ENCODE data around the gene ATF2.
"Not testable (repeated sequence)": the region's sequence is repeated elsewhere in the genome, so short reads cannot be mapped to it uniquely, and the experiment has no call there.

The ATF2 gene

DNA sequence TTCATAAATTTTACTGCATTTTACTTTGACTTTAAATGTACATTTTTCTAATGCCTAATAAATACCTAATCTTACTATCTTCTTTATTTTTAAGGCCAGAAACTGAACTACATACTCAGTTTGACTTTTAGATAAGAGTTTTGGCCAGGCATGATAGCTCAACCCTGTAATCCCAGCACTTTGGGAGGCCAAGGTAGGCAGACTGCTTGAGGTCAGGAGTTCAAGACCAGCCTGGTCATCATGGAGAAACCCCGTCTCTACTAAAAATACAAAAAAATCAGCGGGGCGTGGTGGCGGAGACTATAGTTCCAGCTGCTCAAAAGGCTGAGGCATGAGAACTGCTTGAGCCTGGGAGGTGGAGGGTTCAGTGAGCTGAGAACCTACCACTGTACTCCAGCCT is 9.1 kb downstream of the ATF2 start:
- no peak for DNase-seq

DNA sequence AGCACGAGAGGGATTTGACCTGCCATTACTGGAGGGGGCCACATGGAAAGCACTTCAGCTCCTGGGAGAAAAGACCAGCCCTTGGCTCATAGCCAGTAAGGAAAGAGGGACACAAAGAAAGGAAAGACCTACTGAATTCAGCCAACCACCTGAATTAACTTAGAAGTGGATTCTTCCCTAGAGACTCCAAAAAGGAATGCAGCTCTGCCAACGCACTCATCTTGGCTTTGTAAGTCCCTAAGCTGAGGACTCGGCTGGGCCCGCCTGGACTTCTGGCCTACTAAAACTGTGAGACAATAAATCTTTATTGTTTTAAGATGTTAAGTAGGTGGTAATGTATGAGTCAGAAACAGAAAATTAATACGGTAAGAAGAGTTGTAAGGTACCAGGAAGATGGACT is 11.5 kb downstream of the ATF2 start:
- DNase-seq: no peak

DNA sequence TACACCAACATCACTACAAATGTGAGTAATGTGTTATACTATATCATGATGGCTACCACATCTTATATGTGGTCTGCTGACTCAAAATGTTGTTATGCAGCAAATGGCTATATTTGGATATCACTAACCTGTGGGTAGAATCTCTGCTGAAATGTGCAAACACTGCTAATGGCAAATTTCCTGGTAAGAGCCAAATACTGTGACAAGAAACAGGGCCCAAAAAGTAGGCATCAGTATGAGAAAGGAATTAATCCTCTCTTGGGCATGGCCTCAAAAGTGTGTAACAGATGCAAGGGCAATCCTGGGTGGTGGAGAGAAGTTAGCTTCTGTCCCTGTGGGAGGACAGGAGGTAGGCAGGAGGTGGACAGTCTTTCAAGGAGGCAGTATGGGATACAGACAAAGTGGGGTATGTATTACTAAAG is 13.3 kb downstream of the ATF2 start:
- peak; percentile 69 for DNase-seq

DNA sequence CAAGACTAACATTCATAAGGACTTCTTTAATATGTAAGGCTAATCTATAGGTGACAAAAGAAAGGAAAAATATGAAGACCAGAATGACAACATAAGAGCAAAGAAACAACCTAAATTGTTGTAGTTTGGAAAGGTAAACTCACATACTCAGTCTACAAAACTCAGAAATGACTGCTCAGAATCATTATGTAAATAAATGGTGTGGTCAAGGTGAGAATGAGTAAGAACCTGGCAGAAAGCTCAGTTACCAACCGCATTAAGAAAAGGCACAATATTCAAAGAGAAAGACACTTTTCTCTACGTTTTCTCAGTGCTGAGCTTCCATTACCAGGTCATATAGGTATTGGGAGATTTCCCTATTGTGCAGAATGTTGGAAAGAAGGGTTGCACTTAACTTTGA is 15.8 kb downstream of the ATF2 start:
- DNase-seq: no peak

DNA sequence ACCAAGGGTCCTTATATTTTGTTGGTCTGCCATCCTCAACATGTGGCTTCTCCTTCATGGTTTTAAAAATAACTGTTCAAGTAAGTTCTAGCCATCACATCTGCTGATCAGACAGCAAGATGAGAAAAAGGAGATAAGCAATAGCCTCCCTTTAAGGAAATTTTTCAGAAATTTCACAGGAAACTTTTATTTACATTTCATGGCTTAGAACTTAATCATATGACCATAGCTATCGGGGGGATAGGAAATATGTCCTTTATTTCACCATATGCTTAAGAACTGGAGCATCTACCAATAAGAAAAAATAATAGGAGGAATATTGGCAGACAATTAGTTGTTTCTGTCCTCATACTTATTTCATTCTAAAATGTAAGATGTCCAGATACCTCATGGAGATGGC is 16.2 kb downstream of the ATF2 start:
- no peak for DNase-seq

DNA sequence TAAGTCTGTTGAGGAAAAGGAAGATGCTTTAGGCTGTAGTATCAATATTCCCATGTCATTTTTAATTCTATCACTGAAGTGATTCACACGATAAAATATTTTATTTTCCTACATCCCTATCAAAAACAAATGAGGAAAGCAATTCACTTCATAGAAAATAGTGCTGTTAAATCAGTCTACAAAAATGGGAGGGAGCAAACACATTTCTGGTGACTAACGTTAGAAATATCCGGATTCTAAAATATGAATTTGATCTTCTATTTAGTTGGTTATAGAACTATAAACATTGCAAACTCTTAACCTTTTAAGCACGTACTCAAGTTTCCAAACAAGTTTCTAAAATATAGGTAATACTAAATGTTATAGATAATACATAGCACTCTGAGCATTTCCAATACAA is 20.8 kb downstream of the ATF2 start:
- DNase-seq: no peak

DNA sequence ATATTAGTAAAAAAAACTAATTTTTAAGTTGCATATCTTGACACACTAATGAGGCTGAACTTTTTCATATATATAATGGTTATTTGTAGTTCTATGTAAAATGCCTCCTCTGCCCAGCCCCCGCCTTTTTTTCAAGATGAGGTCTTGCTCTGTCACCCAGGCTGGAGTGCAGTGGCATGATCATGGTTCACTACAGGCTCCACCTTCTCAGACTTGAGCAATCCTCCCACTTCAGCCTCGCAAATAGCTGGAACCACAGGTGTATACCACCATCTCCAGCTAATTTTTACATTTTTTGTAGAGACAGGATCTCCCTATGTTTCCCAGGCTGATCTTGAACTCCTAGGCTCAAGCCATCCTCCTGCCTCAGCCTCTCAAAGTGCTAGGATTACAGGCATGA is 24.3 kb downstream of the ATF2 start:
- DNase-seq: no peak

DNA sequence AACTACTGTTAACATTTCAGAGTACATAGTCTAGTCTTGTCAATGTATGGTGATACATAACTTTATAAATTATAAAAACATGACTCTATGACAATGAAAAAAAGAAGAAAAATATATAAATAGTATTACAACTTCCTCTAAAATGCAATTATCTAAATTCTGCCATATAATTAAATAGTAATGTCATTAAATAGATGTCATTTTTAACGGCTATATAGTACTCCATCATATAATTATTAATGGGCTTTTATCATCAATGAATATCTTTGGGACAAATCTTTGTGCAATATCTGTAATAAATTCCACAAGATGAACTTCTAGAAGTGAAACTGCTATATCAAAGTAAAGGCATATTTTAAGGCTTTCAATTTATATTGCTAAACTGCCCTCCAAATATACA is 24.8 kb downstream of the ATF2 start:
- DNase-seq: no peak

DNA sequence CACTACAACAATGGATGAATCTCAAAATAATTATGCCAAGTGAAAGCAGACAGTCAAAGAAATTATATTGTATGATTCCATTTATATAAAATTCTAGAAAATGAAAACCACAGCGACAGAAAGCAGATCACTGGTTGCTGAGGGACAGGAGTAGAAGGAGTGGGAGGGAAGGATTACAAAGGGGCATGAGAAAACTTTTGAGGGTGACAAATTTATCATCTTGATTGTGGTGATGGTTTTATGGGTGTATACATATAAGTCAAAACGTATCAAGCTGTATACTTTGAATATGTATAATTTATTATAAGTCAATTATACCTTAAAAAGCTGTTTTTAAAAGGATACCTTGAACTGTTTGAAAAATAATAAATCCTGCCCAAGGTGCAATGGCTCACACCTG is 27.7 kb downstream of the ATF2 start:
- no peak for DNase-seq

DNA sequence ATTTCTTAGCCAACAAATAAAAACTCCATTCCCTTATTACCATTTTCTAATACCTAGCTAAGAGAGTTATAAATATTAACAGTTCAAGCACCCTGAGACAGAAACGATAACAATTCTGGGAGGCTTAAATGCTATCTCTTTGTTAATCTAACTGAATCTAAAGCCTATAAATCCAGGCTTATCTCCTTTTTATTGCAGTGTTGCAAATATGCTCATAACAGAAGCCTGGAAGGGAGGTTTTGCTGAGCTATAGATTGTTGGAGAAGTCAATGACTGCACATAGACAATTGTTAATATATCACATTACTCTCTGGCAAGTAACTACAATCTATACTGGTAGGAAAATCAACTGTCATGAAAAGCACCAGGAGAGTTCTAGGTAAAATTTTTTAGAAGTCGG is 30.2 kb downstream of the ATF2 start:
- no peak for DNase-seq

DNA sequence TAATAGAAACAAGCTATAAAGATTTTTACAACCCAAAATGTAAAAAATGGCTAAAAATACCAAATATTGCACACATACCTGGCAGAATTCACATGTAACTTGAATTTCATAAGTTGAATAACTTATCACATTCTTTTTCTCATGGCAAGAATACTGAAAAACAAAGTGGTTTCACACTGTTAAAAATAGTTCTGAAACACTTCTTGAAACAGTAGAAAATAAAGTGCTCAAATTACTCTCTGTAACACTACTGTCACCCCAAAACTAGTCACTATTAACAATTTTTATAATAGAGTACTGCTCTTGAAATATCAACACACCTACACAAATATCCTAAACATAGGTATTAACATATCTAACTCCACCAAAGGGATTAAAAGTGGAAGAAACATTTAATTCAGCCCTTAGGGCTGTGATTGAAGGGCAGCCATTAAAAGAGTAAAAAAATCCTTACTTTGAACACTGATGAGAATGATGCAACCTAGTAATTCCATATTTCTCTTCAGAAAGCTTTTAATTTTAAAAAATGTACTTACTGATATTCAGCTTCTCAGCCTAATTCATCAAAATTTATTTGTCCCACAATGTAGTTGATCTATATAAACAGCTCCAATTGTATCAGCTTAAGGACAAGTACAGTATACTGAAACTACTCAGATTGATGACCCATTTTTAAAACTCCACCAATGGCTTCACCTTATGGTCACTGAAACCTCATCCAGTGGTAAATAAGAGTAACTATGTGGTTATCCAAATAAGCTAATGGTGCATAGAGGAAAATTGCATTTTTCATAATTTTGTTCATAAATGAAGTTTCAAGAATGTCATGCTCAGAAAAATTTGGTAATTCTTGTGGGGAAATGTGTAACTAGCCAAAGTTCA is 31.4 kb downstream of the ATF2 start:
- DNase-seq: no peak

DNA sequence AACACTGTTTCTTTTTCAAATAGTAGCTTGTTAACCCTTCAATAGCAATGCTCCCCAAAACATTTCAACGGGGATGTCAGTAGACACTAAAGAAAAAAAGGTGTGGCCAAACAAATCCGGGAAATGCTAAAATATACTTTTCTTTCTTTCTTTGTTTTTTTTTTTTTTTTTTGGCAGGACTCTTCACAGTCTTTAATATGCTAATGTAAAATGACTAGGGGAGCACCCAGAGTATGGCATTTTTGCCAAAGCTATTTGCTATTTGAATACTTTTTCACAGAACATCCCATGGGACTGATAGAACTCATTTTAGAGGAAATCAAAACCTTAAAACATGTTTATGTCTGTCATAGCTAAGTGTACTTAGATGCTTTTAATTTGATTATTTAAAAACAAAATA is 32.1 kb downstream of the ATF2 start:
- no peak for DNase-seq

DNA sequence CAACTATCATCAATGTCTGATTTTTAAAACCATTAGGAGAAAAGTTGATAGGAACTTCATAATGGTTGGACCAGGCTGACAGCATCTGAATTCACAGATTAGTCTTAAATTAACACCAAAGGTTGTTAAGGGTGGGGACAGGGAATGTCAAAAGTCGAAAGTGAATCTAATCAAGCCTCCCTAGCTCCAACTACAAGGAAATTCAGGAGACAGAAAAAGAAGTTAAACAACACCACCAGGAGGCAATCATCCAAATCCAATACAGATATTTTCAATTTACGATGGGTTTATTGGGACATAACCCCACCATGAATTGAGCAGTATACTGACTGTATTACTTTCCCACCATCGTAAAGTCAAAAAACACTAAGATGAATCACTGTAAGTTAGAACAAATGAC is 32.8 kb downstream of the ATF2 start:
- DNase-seq: no peak

DNA sequence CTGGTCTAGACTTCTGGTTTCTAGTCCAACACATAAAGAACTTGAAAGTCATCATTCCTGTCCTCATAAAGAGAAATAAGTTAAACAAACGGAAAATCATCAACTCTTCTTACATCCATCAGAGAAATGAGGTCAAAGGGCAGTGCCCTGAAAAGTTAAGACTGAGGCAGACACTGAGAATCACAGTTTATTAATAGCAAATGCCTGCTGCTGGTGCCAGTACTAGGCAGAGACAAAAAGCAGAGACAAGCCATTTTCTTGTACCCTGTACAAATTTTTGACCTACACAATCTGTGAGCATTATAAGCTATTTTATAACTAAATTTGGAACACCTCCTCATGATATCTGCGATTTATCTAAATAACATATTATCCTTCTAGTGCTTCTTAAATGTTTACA is 36.8 kb downstream of the ATF2 start:
- DNase-seq: no peak

DNA sequence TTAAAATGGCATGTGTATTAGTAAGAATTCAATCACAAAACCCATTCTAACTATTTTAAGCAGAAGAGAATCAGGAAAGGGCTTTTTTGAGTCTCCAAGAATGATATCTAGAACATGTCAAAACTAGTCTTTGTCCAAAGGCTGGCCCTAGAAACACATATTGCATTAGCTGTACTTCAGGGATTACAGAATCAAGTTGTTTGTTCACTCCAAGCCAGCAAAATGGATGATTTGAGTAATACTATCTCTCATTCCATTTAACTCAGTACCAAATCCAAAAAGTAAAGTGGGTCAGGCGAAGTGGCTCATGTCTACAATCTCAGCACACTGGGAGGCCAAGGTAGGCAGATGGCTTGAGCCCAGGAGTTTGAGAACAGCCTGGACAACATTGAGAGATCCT is 41.3 kb downstream of the ATF2 start:
- no peak for DNase-seq

DNA sequence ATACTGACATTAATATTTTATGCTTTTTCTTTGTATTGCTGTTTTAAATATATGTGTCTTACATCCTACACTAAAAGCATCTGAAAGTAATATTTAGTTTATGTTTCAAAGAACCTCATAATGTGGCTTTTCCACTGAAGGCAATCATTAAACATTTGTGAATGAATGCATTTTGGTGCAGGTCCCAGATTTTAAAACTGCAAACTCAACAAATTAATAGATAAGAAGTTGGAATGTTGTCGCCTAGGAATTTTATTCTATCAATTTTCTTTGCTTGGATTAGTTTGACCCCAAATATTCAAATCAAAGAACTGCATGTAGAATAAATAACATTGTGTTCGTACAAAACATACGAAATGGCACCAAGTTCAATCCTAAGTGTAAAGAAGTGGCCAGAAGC is 44.7 kb downstream of the ATF2 start:
- no peak for DNase-seq

DNA sequence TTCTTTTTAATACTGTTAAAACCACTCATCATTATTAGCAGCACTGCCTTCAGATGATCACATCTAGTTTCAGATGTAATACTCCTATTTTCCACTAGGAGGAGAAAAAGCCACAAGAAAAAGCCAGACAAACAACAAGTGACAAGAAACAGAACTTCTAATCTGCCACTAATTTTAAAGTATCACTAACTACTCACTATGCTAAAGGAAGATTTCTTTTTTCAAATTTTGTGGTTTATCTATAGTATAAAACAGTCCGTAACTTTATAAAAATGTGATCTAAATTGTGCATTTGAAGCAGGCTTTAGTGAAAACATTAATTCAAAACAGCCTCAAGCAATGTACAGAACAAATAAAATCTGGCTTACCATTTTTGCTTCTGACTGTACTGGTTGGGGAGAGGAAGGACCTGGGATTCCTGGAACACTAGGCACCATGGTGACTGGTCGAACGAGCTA is 56.8 kb downstream of the ATF2 start:
- DNase-seq: no peak

DNA sequence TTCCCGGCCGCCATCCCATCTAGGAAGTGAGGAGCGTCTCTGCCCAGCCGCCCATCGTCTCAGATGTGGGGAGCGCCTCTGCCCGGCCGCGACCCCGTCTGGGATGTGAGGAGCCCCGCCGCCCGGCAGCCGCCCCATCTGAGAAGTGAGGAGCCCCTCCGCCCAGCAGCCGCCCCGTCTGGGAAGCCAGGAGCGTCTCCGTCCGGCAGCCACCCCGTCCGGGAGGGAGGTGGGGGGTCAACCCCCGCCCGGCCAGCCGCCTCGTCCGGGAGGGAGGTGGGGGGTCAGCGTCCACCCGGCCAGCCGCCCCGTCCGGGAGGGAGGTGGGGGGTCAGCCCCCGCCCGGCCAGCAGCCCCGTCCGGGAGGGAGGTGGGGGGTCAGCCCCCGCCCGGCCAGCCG is 59.9 kb downstream of the ATF2 start:
- DNase-seq: not testable (repeated sequence)

DNA sequence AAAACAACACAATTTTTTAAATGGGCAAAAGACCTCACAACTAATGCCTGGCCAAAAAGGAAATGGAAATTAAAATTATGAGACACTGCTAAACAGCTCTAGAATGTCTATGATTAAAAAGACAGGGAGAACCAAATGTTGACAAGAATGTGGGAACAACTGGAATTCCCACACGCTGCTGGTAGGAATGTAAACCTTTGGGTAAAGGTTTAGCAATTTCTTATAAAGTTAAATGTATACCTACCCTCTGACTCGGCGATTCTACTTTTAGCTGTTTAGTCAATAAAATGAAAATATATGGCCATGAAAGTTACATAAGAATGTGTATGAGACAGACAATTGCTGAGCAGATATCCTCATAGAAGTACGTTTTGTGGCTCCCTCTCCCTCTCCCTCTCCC is 60.9 kb downstream of the ATF2 start:
- DNase-seq: no peak

DNA sequence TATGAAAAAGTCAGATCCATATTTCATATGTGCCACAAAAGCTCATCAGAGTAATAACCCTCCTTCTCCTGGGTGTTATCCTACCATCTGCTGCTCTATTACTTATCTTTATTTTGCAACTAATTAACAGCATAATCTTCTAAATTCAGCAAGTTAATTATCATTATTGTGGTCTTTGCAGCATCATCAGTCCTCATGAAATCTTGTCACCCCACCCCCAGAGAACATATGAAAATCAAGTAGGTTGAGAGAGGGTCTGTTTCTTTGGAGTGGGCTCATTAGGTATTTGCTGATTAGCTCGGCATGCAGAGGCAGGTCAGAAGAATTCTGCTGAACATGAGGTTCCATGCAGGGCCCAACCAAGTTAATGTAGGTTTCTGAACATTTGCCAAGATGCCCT is 64.8 kb downstream of the ATF2 start:
- DNase-seq: no peak

DNA sequence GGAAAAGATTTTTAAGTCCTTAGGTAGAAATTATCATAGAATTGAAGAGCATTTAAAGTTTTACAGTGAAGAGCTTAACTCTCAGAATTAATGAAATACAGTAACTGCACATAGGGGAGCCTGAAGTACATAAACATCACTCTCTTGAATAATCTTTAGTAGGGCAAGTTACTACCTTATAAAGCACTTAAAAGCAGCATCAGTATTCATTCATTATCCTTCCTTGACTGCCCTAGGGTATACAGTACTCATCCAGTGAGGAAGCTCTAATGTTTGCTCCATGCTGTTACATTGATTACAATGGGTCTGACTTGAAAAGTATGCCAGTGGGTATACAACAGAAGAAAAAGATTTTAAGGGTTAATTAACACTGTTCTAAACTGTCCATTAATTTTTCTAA is 66.5 kb downstream of the ATF2 start:
- DNase-seq: no peak

DNA sequence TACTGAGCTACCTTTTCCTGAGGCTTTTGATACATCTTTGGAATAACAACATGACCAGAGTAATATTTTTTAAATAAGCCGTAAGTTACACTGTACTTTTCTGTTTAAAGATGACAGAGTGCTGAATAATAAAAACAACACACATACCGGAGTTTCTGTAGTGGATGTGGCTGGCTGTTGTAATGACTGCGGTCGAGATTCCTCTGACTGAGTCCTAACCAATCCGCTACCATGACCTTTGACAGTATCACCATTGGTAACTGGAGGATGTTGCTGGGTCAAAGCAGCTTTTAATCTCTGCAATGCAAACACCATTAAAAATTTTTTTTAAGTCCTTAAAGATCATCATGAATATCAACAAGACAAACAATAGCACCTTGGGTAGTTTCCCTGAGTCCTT is 70.7 kb downstream of the ATF2 start:
- DNase-seq: no peak

DNA sequence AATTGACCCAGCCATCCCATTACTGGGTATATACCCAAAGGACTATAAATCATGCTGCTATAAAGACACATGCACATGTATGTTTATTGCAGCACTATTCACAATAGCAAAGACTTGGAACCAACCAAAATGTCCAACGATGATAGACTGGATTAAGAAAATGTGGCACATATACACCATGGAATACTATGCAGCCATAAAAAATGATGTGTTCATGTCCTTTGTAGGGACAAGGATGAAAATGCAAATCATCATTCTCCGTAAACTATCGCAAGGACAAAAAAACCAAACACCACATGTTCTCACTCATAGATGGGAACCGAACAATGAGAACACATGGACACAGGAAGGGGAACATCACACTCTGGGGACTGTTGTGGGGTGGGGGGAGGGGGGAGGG is 83.9 kb downstream of the ATF2 start:
- not testable (repeated sequence) for DNase-seq

DNA sequence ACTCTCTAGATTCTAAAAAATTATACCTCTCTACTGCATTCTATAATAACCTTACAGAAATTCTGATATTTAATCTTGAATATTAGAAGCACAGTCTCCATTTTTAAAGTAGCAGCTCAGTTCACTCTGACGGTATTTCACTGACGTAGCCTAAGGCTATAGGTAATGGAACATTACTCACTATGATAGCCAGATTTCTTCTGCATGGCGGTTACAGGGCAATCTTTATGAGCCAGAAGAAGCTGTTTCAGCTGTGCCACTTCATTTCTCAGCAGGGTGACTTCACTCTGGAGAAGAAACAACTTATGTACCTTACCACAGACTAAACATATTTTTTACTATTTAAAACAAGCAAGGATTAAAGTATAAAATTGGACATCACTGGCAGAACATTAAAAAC is 87.5 kb downstream of the ATF2 start:
- DNase-seq: no peak

DNA sequence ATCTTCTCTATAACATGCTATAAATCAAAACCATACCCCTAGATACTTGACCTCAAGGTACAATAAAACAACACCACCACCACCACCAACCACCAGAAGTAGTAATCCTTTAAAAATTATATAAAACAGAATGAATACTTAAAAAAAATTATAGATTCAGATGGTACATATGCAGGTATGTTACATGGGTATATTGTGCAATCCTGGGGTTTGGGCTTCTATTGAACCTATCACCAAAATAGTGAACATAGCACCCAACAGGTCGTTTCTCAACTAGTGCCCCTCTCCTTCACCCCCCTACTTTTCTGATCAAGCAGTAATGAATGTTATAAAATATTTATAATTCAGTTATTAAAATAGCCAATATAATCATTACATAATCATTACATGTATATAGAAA is 91.7 kb downstream of the ATF2 start:
- DNase-seq: no peak

All from NCI-H226 (cell line).